ENCODE measurements around the gene GRIK4.

GRCh38 chr11:120658071-120658423 is 146.5 kb downstream of the GRIK4 start:
- TF ChIP-seq POLR2AphosphoS5 (IDR thresholded peaks at IDR 0.05; ENCODE audit: low read depth, low read length), result no peak
- TF ChIP-seq CTCF (IDR thresholded peaks at IDR 0.05), result no peak
- TF ChIP-seq ELF1 (IDR thresholded peaks at IDR 0.05), result no peak
- no peak for TF ChIP-seq NFIC (IDR thresholded peaks at IDR 0.05; ENCODE audit: borderline replicate concordance)
- TF ChIP-seq GATA2 (CRISPR knock-in tag; IDR thresholded peaks at IDR 0.05), result no peak
- TF ChIP-seq EZH2phosphoT487 (IDR thresholded peaks at IDR 0.05; ENCODE audit: borderline replicate concordance, low read depth), result no peak
- no peak for TF ChIP-seq IRF3 (IDR thresholded peaks at IDR 0.05; ENCODE audit: low read depth, low read length)
- TF ChIP-seq NRF1 (IDR thresholded peaks at IDR 0.05; ENCODE audit: low read depth, low read length), result no peak
- no peak for TF ChIP-seq MAX (IDR thresholded peaks at IDR 0.05; ENCODE audit: low read depth)
- no peak for TF ChIP-seq REST (IDR thresholded peaks at IDR 0.05; ENCODE audit: low read depth, low read length)
- TF ChIP-seq YY1 (IDR thresholded peaks at IDR 0.05; ENCODE audit: low read depth), result no peak
- no peak for TF ChIP-seq FOSL2 (IDR thresholded peaks at IDR 0.05; ENCODE audit: borderline replicate concordance, low read depth)
- no peak for TF ChIP-seq USF2 (IDR thresholded peaks at IDR 0.05; ENCODE audit: borderline replicate concordance, low read depth, low read length)

Measured in SK-N-SH (cell line).